Spleen (tissue), 11 donors: ENCODE results near the gene EEF1AKMT4. TPM values are rescaled to one million over a fixed set of nuclear protein-coding genes. Genes with fewer than 3 reads are reported as not detected.

Source experiments
- DNase-seq: peaks from one replicate; pipeline ENCODE4 v3.0.0-alpha.2; 2020
- H3K27ac ChIP-seq, 8 donors: fragments of 200-600 bp; sonication (generic) in 7 of 8; 1 replicate in 4 of 8; 2 replicates in 4 of 8; pipeline versions ENCODE4 v1.5.0 to v1.8.0; 2016 to 2021; ENCODE audit warnings: inconsistent platforms in 4 of 8, mild to moderate bottlenecking in 4 of 8, moderate library complexity in 1 of 8
- H3K27me3 ChIP-seq, 7 donors: fragments of 200-600 bp; sonication (generic) in 6 of 7; replicated peaks in 1 of 7; 1 replicate in 4 of 7; 2 replicates in 3 of 7; pipeline versions ENCODE4 v1.5.0 to v1.8.0; 2016 to 2021; ENCODE audit warnings: inconsistent platforms in 3 of 7, mild to moderate bottlenecking in 1 of 7
- H3K36me3 ChIP-seq, 6 donors: fragments of 200-600 bp; sonication (generic) in 5 of 6; 1 replicate in 4 of 6; 2 replicates in 2 of 6; pipeline versions ENCODE4 v1.5.0 to v1.8.0; 2016 to 2021; ENCODE audit warnings: inconsistent platforms in 2 of 6
- H3K4me1 ChIP-seq, 6 donors: fragments of 200-600 bp; sonication (generic) in 5 of 6; 1 replicate in 3 of 6; 2 replicates in 3 of 6; pipeline versions ENCODE4 v1.5.0 to v1.8.0; 2016 to 2021; ENCODE audit warnings: inconsistent platforms in 3 of 6
- H3K4me3 ChIP-seq, 8 donors: fragments of 200-600 bp; sonication (generic) in 7 of 8; 1 replicate in 4 of 8; 2 replicates in 4 of 8; pipeline versions ENCODE4 v1.5.0 to v1.8.0; 2016 to 2021; ENCODE audit warnings: inconsistent platforms in 4 of 8, mild to moderate bottlenecking in 4 of 8, moderate library complexity in 2 of 8
- H3K9me3 ChIP-seq, 8 donors: fragments of 200-600 bp; sonication (generic) in 7 of 8; 1 replicate in 4 of 8; 2 replicates in 4 of 8; pipeline versions ENCODE4 v1.5.0 to v1.8.0; 2016 to 2021; ENCODE audit warnings: inconsistent platforms in 4 of 8
- CTCF ChIP-seq, 11 experiments: fragments of 200-600 bp in 7 of 11; fragments of 450-650 bp in 4 of 11; sonication (generic) in 4 of 11; IDR thresholded peaks in 8 of 11; conservative IDR thresholded peaks in 3 of 11; 1 replicate in 7 of 11; 2 replicates in 4 of 11; pipeline versions ENCODE4 v1.4.0 to v1.8.0; 2016 to 2021; ENCODE audit warnings: antibody characterized with exemption in 11 of 11, inconsistent platforms in 4 of 11, mild to moderate bottlenecking in 1 of 11
- POLR2A ChIP-seq, 3 donors: fragments of 450-650 bp; IDR thresholded peaks; one replicate each; pipeline ENCODE4 v1.5.1; 2017; ENCODE audit warnings: antibody characterized with exemption in 3 of 3, mild to moderate bottlenecking in 1 of 3
- POLR2AphosphoS5 ChIP-seq, 3 donors: sonication (generic); formaldehyde crosslinking; IDR thresholded peaks; one replicate each; pipeline ENCODE4 v1.5.1; 2017; ENCODE audit warnings: antibody characterized with exemption in 3 of 3
- WGBS, 5 donors: extraction: QIAGEN DNeasy Blood & Tissue Kit in 3 of 5; methylation state at CpG; one replicate each; pipeline versions ENCODE4 v1.1.5 to v1.1.7; 2013 to 2018; 5-methylcytosine and 5-hydroxymethylcytosine counted together
- intact Hi-C: fragments of 100-400 bp; cut with DNase I; formaldehyde crosslinking; loops from one replicate; pipeline ENCODE4 v1.15.0; 2023; ENCODE audit warnings: low total_unique reads
- polyA plus RNA-seq, 3 donors: library from polyadenylated mRNA; stranded (reverse); fragments of 200-250 nt; gene quantifications; one replicate each; pipeline ENCODE4 v1.2.1, GENCODE V29; 2013
- total RNA-seq, 7 donors: library from RNA; depleted of rRNA in 3 of 7; stranded (reverse); fragments of >200 nt in 3 of 7; fragmentation: NEBNext Ultra II Directional in 4 of 7; extraction: Animal tissue kit (Norgen Biotek cat#: 25700) in 4 of 7; gene quantifications; one replicate each; pipeline versions ENCODE4 v1.1.0 to v1.2.1, GENCODE V29; 2016 to 2021
- donor health status: healthy with polysubstance abuse.
- donor health status: DM: no; HTN: no; CAD: no; lungs with moderate emphysema.
- donor health status: DM: no; HTN: no; CAD: no.
- donor health status: Bipolar disorder and iron deficiency.
- donor health status: healthy.
- donor health status: DM: no; HTN: no; CAD: no.
- donor health status: DM: yes; HTN: yes; CAD: no.

Gene EEF1AKMT4
- total and polyA plus RNA-seq, 10 donors: 1.2 to 5.4 (median 3.1) TPM

DNA sequence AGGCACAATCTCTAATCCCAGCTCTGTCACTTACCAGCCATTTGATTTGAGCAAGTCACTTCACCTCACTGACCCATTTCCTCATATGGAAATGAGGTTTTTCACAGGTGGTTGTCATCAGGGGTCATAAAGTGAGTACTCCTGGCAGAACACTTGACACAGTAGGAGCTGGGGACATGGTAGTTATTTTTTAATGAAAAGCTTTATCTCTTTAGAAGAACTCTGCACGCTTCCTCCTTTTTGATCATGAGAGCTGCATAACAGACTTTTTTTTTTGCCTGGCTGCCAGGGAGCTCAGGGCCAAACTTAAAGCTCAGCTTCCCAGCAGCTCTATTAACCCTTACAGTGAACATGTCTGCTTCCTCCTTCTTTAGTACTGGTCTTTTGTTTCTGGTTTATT lies 11.7 kb upstream of the EEF1AKMT4 start:
- H3K4me3 ChIP-seq: no peak overlapping the region
- no peak for DNase-seq
- WGBS, 5 donors: 24 to 38% (median 30%) methylated on average over 1 of the region's 1 CpG
- peaks cover 0 to 13% (median 8%) of the 10 kb centered on the region in 6 donors for H3K4me1 ChIP-seq
- H3K27ac ChIP-seq: no peak overlapping the region
- H3K27me3 ChIP-seq: peaks cover 0 to 38% (median 5%) of the 10 kb centered on the region in 7 donors
- intact Hi-C loops: no loop called here
- H3K9me3 ChIP-seq: no peaks in the 10 kb centered on the region
- H3K36me3 ChIP-seq: peaks cover 0 to 17% (median 8%) of the 10 kb centered on the region in 6 donors
- TF ChIP-seq POLR2AphosphoS5 (IDR thresholded peaks at IDR 0.05) (no peak), POLR2A (IDR thresholded peaks at IDR 0.05) (no peak), CTCF (IDR thresholded peaks at IDR 0.05 in 8 of 11, conservative IDR thresholded peaks at IDR 0.05 in 3 of 11) (no peak)

- Histone ChIP-seq H3K4me1 (peaks cover 0 to 13% (median 8%) of the 10 kb centered on the region in 6 donors), H3K36me3 (peaks cover 0 to 23% (median 14%) of the 10 kb centered on the region in 6 donors), H3K27me3 (peaks cover 0 to 33% (median 0%) of the 10 kb centered on the region in 7 donors), H3K4me3 (no peak overlapping the region), H3K27ac (no peak overlapping the region), H3K9me3 (no peaks in the 10 kb centered on the region)
- WGBS, 5 donors: 75 to 85% (median 84%) methylated on average over 9 to 13 of the region's 13 CpGs
- DNase-seq: no peak
- intact Hi-C loops: no loop called here
- TF ChIP-seq CTCF (IDR thresholded peaks at IDR 0.05 in 8 of 11, conservative IDR thresholded peaks at IDR 0.05 in 3 of 11) (no peak), POLR2AphosphoS5 (IDR thresholded peaks at IDR 0.05) (peak in 1 of 3 donors; percentile 16)
Observed at GRCh38 chr3:184238246-184238818, 11.1 kb upstream of the EEF1AKMT4 start.

DNA sequence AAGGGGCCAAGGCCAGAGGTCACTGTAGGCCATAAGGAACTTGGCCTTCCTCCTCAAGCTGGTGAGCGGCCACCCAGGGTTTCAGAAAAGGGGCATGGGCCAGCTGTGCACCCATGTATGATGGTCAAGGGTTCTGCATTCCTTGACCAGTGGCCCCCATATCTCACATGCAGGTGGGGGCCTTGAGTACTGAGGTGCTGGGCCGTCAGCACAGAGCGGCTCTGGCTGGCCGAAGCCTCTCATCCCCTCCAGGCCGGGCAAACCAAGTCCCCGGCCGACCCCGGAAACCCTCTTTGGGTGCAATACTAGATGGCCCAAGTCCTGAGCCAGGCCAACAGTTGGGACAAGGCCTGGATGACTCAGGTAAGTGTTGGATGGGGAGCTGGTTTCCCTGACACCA lies 10.3 kb upstream of the EEF1AKMT4 start:
- 88 to 94% (median 92%) methylated on average over 7 to 8 of the region's 8 CpGs for WGBS, 5 donors
- peaks cover 0 to 24% (median 0%) of the 10 kb centered on the region in 7 donors for H3K27me3 ChIP-seq
- no peak for TF ChIP-seq POLR2A (IDR thresholded peaks at IDR 0.05)
- TF ChIP-seq CTCF (IDR thresholded peaks at IDR 0.05 in 8 of 11, conservative IDR thresholded peaks at IDR 0.05 in 3 of 11): no peak
- no peak for TF ChIP-seq POLR2AphosphoS5 (IDR thresholded peaks at IDR 0.05)
- peaks cover 0 to 31% (median 23%) of the 10 kb centered on the region in 6 donors for H3K36me3 ChIP-seq
- no peaks in the 10 kb centered on the region for H3K9me3 ChIP-seq
- intact Hi-C loops: no loop called here
- H3K27ac ChIP-seq: no peak overlapping the region
- peaks cover 0 to 13% (median 8%) of the 10 kb centered on the region in 6 donors for H3K4me1 ChIP-seq
- H3K4me3 ChIP-seq: no peak overlapping the region
- DNase-seq: no peak

DNA sequence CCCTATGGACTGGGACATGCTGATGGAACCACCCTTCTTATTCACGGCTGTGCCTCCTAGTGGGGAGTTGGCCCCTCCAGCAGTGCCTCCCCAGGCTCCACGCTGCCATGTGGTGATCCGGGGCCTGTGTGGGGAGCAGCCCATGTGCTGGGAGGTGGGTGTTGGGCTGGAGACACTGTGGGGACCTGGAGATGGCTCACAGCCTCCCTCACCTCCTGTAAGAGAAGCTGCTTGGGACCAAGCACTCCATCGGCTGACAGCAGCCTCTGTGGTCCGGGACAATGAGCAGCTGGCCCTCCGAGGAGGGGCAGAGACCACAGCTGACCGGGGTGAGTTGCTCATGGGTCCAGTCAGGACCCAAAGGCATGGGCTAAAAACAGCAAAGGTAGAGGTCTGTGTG lies 9.8 kb upstream of the EEF1AKMT4 start:
- intact Hi-C loops: loop anchor here (10.0 kb wide), 1 partner anchor 85 kb away; the partner anchor contains the start of gene DVL3
- Histone ChIP-seq H3K27me3 (peaks cover 0 to 19% (median 0%) of the 10 kb centered on the region in 7 donors), H3K4me1 (peaks cover 0 to 13% (median 8%) of the 10 kb centered on the region in 6 donors), H3K36me3 (peaks cover 0 to 36% (median 27%) of the 10 kb centered on the region in 6 donors), H3K4me3 (no peak overlapping the region), H3K9me3 (no peaks in the 10 kb centered on the region), H3K27ac (no peak overlapping the region)
- 79 to 89% (median 83%) methylated on average over 5 to 7 of the region's 7 CpGs for WGBS, 5 donors
- DNase-seq: no peak
- TF ChIP-seq POLR2AphosphoS5 (IDR thresholded peaks at IDR 0.05) (peak in 1 of 3 donors; percentile 52), POLR2A (IDR thresholded peaks at IDR 0.05) (no peak)
